ACC112 (cell line): ENCODE measurements around the gene UCN3.

ENCODE experiments used
- H2AFZ ChIP-seq: fragments of 200-600 bp; sonication (generic); one replicate; pipeline ENCODE4 v1.6.0; 2017; ENCODE audit warnings: antibody characterized with exemption, low read length; ENCODE audit not compliant: unreplicated experiment
- H3K27ac ChIP-seq: fragments of 200-600 bp; sonication (generic); 2 replicates; pipeline ENCODE4 v1.5.1; 2014; ENCODE audit warnings: low read depth, mild to moderate bottlenecking, antibody characterized with exemption, low read length, moderate library complexity
- H3K27me3 ChIP-seq: fragments of 200-600 bp; sonication (generic); 2 replicates; pipeline ENCODE4 v1.6.1; 2014; ENCODE audit warnings: mild to moderate bottlenecking, antibody characterized with exemption, low read length, moderate library complexity, mixed read lengths; ENCODE audit not compliant: insufficient read depth
- H3K36me3 ChIP-seq: fragments of 200-600 bp; sonication (generic); 2 replicates; pipeline ENCODE4 v1.6.1; 2016; ENCODE audit warnings: mild to moderate bottlenecking, antibody characterized with exemption, low read length, moderate library complexity, mixed read lengths; ENCODE audit not compliant: insufficient read depth
- H3K4me1 ChIP-seq: fragments of 200-600 bp; sonication (generic); one replicate; pipeline ENCODE4 v1.6.1; 2016; ENCODE audit warnings: low read length, mixed read lengths; ENCODE audit not compliant: insufficient read depth, unreplicated experiment, control insufficient read depth
- H3K4me3 ChIP-seq: fragments of 200-600 bp; sonication (generic); 2 replicates; pipeline ENCODE4 v1.5.1; 2014; ENCODE audit warnings: mild to moderate bottlenecking, low read depth, low read length
- H3K79me2 ChIP-seq: fragments of 200-600 bp; sonication (generic); one replicate; pipeline ENCODE4 v1.6.0; 2016; ENCODE audit warnings: low read length; ENCODE audit not compliant: control insufficient read depth, unreplicated experiment, insufficient read depth

UCN3 gene

DNA sequence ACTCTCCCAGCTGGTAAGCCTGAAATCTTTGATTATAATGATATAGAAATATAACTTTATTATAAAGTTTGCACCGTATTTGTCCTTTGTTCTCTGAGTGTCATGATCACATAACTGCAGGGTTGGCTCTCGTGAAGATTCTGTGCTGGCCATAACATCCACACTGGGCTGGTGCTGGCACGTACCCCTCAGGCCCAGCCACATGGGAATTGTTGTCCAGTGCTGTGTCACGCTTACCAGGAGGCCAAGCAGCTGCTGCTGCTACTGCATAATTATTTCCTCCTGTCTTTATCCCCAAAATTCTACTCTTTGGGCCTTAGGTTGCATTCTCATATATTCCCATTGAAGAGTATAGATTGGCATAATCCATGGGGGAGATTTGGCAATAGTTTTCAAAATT, 20.8 kb upstream of the UCN3 start:
- H3K36me3 ChIP-seq = no peaks in the 10 kb centered on the region
- peaks cover 61% of the 10 kb centered on the region for H3K27me3 ChIP-seq
- H3K27ac ChIP-seq = no peak overlapping the region
- H2AFZ ChIP-seq = no peak overlapping the region
- H3K79me2 ChIP-seq = no peaks in the 10 kb centered on the region
- H3K4me3 ChIP-seq = no peak overlapping the region
- no peaks in the 10 kb centered on the region for H3K4me1 ChIP-seq

DNA sequence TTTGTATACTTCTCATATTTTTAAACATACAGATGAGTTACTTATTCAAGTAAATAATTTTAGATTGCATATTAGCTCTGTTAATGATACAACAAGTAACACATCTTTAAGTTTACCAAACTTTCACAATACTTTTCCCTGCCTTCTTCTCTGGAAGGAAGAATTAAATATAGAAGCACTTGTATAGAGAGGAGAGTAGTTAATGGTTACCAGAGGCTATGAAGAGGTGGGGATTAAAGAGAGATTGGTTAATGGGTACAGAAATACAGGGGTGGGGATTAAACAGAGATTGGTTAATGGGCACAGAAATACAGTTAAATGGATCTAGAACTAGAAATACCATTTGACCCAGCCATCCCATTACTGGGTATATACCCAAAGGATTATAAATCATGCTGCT, 20.0 kb upstream of the UCN3 start:
- no peak overlapping the region for H2AFZ ChIP-seq
- H3K36me3 ChIP-seq = no peaks in the 10 kb centered on the region
- H3K27ac ChIP-seq = no peak overlapping the region
- H3K27me3 ChIP-seq = peaks cover 54% of the 10 kb centered on the region
- no peak overlapping the region for H3K4me3 ChIP-seq
- H3K4me1 ChIP-seq = no peaks in the 10 kb centered on the region
- no peaks in the 10 kb centered on the region for H3K79me2 ChIP-seq

- no peak overlapping the region for H3K27ac ChIP-seq
- H3K4me1 ChIP-seq = no peaks in the 10 kb centered on the region
- H3K27me3 ChIP-seq = peaks cover 43% of the 10 kb centered on the region
- H3K36me3 ChIP-seq = no peaks in the 10 kb centered on the region
- no peak overlapping the region for H3K4me3 ChIP-seq
- H2AFZ ChIP-seq = no peak overlapping the region
- no peaks in the 10 kb centered on the region for H3K79me2 ChIP-seq
Measured at GRCh38 chr10:5346881-5347280, 17.9 kb upstream of the UCN3 start.

DNA sequence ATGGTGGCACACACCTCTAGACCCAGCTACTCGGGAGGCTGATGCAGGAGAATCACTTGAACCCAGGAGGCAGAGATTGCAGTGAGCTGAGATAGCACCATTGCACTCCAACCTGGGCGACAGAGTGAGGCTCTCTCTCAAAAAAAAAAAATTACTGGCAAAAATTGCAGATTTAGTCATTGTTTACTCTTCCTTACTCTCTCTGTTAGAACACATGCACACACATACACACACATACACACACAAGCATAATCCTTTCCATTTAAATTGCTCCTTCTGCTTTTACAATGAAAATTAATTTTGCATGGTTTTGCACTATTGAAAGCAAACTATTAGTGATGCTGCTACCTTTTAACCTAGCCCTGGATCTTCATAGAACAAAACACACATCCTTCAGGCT, 15.4 kb upstream of the UCN3 start:
- no peak overlapping the region for H3K27ac ChIP-seq
- no peak overlapping the region for H2AFZ ChIP-seq
- H3K36me3 ChIP-seq = no peaks in the 10 kb centered on the region
- no peak overlapping the region for H3K4me3 ChIP-seq
- peaks cover 36% of the 10 kb centered on the region for H3K27me3 ChIP-seq
- H3K79me2 ChIP-seq = no peaks in the 10 kb centered on the region
- no peaks in the 10 kb centered on the region for H3K4me1 ChIP-seq

DNA sequence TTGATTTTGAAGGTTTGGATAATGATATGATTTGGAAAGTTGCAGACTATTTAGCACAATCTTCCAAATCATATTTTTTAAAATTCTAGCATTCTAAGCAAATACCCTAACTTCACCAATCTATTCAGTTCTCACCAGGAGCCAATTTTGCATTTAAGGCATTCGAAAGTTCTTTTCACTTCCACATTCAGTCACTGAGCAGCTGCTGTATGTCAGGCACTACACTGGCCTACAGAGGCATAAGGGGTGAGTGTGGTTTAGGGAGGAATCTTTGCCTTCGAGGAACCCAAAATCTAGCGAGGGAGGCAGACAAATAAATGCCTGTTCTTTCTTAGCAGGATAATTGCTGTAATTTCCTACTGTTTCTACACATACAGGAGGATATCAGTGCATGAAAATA, 10.7 kb upstream of the UCN3 start:
- Histone ChIP-seq H3K27ac (no peak overlapping the region), H3K79me2 (no peaks in the 10 kb centered on the region), H3K27me3 (peaks cover 41% of the 10 kb centered on the region), H3K4me1 (no peaks in the 10 kb centered on the region), H3K4me3 (no peak overlapping the region), H2AFZ (no peak overlapping the region), H3K36me3 (no peaks in the 10 kb centered on the region)

- Histone ChIP-seq H2AFZ (no peak overlapping the region), H3K4me1 (no peaks in the 10 kb centered on the region), H3K4me3 (no peak overlapping the region), H3K79me2 (no peaks in the 10 kb centered on the region), H3K27ac (no peak overlapping the region), H3K36me3 (no peaks in the 10 kb centered on the region), H3K27me3 (peaks cover 56% of the 10 kb centered on the region)
Measured at GRCh38 chr10:5355594-5356301, 9.0 kb upstream of the UCN3 start.

GRCh38 chr10:5356302-5356763, 8.4 kb upstream of the UCN3 start:
- Histone ChIP-seq H3K4me3 (no peak overlapping the region), H3K4me1 (no peaks in the 10 kb centered on the region), H3K27me3 (peaks cover 62% of the 10 kb centered on the region), H3K36me3 (no peaks in the 10 kb centered on the region), H2AFZ (no peak overlapping the region), H3K79me2 (no peaks in the 10 kb centered on the region), H3K27ac (no peak overlapping the region)

DNA sequence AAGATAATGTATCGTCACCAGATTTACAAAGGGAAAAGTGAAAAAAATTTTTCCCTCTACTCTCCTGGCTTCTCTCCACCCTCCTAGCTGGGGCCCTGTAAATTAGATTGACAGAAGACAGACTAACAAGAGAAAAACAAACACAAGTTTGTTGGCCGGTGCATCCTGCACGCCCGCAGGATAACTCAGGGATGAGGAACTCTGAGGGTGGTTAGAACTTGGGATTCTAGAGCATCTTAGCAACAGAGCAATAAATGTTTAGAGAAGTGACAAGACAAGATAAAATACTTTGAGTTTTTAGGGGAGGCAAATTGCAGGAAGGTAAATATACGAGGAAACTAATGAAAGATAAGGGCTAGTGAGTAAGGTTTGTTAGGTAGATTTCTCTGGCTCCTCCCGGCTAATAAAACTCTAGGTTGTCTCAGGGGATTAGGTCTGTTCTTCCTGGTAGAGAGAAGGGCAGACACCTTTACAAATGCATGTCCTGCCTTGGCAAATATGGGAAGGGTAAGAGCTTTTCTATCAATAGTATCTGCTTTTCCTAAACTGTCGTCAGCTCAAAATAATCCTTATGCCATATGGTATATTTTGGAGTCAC, 4.3 kb upstream of the UCN3 start:
- H3K36me3 ChIP-seq = no peaks in the 10 kb centered on the region
- H3K4me3 ChIP-seq = no peak overlapping the region
- no peaks in the 10 kb centered on the region for H3K79me2 ChIP-seq
- H3K27ac ChIP-seq = no peak overlapping the region
- H3K4me1 ChIP-seq = no peaks in the 10 kb centered on the region
- H3K27me3 ChIP-seq = peaks cover 96% of the 10 kb centered on the region
- H2AFZ ChIP-seq = no peak overlapping the region

- H2AFZ ChIP-seq = no peak overlapping the region
- no peaks in the 10 kb centered on the region for H3K79me2 ChIP-seq
- no peak overlapping the region for H3K4me3 ChIP-seq
- peaks cover 96% of the 10 kb centered on the region for H3K27me3 ChIP-seq
- no peak overlapping the region for H3K27ac ChIP-seq
- no peaks in the 10 kb centered on the region for H3K4me1 ChIP-seq
- no peaks in the 10 kb centered on the region for H3K36me3 ChIP-seq
Measured at GRCh38 chr10:5361966-5362365, 2.8 kb upstream of the UCN3 start.

DNA sequence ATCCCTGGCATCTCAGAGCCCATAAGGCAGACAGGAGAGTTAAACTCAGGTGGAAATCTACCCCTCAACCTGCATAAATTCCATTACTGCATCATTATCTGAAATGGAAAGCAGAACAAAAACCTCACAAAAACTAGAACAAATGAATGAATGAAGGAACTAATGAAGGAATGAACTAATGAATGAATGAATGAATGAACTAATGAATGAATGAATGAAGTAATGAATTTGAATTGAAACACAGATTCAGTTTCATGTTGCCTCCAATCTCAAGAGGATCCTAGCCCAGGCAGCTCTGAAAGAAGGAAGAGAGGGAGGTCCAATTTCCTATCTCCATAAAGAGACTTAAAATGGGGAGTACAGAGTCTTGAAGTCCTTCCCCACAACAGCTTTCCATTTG, 1.9 kb upstream of the UCN3 start:
- no peak overlapping the region for H3K27ac ChIP-seq
- H3K4me3 ChIP-seq = no peak overlapping the region
- H3K79me2 ChIP-seq = no peaks in the 10 kb centered on the region
- H3K36me3 ChIP-seq = no peaks in the 10 kb centered on the region
- no peaks in the 10 kb centered on the region for H3K4me1 ChIP-seq
- peaks cover 95% of the 10 kb centered on the region for H3K27me3 ChIP-seq
- H2AFZ ChIP-seq = no peak overlapping the region

- no peak overlapping the region for H2AFZ ChIP-seq
- H3K4me1 ChIP-seq = no peaks in the 10 kb centered on the region
- no peak overlapping the region for H3K4me3 ChIP-seq
- no peaks in the 10 kb centered on the region for H3K79me2 ChIP-seq
- no peaks in the 10 kb centered on the region for H3K36me3 ChIP-seq
- peaks cover 94% of the 10 kb centered on the region for H3K27me3 ChIP-seq
- H3K27ac ChIP-seq = no peak overlapping the region
Measured at GRCh38 chr10:5364374-5364773, 392 bp upstream of the UCN3 start.
